RWPE2 (cell line): ENCODE data around the gene RAD23B.

Experiments
- ATAC-seq: fragments of 200-7000 bp; cut with Tn5 transposase; 3 replicates; pipeline ENCODE4 v1.9.1; 2021; ENCODE audit warnings: low read depth
- DNase-seq: peaks from one replicate; pipeline ENCODE4 v3.0.0-alpha.2; 2020; ENCODE audit warnings: low spot score
- H3K27ac ChIP-seq: fragments of 450-650 bp; 2 replicates; pipeline ENCODE4 v1.5.1; 2017; ENCODE audit warnings: mild to moderate bottlenecking; ENCODE audit not compliant: poor library complexity, severe bottlenecking
- H3K27me3 ChIP-seq: fragments of 250-450 bp; sonication (Bioruptor Pico); 2 replicates; pipeline ENCODE4 v1.5.1; 2021; ENCODE audit warnings: mild to moderate bottlenecking, moderate library complexity; ENCODE audit not compliant: insufficient read depth, poor library complexity, severe bottlenecking
- H3K36me3 ChIP-seq: fragments of 250-450 bp; sonication (Bioruptor Pico); 2 replicates; pipeline ENCODE4 v1.5.1; 2020; ENCODE audit warnings: low read depth, mild to moderate bottlenecking, moderate library complexity
- H3K4me1 ChIP-seq: fragments of 250-450 bp; sonication (Bioruptor Pico); 2 replicates; pipeline ENCODE4 v1.5.1; 2021; ENCODE audit warnings: mild to moderate bottlenecking, moderate library complexity; ENCODE audit not compliant: insufficient read depth, poor library complexity, severe bottlenecking
- H3K4me3 ChIP-seq: fragments of 250-450 bp; sonication (Bioruptor Pico); 2 replicates; pipeline ENCODE4 v1.5.1; 2021; ENCODE audit warnings: mild to moderate bottlenecking, moderate library complexity; ENCODE audit not compliant: severe bottlenecking
- H3K9me3 ChIP-seq: fragments of 250-450 bp; sonication (Bioruptor Pico); 2 replicates; pipeline ENCODE4 v1.5.1; 2021; ENCODE audit warnings: mild to moderate bottlenecking, moderate library complexity; ENCODE audit not compliant: severe bottlenecking
- CTCF ChIP-seq: fragments of 450-650 bp; IDR thresholded peaks from one replicate; pipeline ENCODE4 v1.5.1; 2017; ENCODE audit warnings: mild to moderate bottlenecking, moderate library complexity; ENCODE audit not compliant: poor library complexity, severe bottlenecking

The RAD23B gene

DNA sequence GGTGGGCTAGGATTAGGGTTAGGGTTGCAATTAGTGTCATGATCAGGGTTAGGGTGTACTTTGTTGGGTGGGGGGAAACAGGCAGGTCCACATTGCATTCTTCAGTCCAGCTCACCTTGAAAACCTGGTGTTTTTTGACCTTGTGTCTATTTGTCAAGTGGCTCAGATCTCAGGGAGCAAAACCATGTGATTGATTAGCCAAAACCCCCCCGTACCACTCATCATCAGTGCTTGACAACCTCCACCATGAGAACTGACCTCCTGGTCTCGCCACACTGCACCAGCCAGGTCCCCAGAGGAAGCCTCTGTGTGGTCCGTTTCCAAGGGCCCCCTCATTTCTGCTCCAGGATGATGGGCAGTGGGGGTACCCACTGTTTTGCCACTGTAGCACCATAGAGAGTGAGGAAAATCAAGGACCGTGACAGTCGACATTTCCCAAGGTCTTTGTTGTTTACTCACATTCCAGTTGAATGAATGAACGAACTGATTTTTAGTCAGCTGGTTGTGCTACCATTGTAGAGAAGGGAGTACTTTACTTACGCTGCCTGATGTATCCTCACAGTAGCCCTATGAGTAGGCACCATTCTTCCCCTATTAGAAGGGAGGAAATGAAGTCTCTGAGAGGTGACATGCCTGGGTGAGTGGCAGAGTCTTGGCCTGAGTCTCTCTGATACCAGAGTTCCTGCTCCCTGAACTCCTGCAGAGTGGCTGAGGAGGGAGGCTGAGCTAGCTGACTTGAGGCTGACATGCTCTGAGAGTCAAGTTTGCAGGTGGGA, 84.8 kb downstream of the RAD23B start:
- ATAC-seq (no peak), DNase-seq (no peak)
- no peak overlapping the region for H3K4me3 ChIP-seq
- H3K27ac ChIP-seq: no peak overlapping the region
- no peaks in the 10 kb centered on the region for H3K4me1 ChIP-seq
- TF ChIP-seq CTCF: no peak
- no peaks in the 10 kb centered on the region for H3K36me3 ChIP-seq
- no peaks in the 10 kb centered on the region for H3K27me3 ChIP-seq
- no peaks in the 10 kb centered on the region for H3K9me3 ChIP-seq

GRCh38 chr9:107368696-107369095, 85.6 kb downstream of the RAD23B start:
- H3K27me3 ChIP-seq: no peaks in the 10 kb centered on the region
- H3K4me1 ChIP-seq: no peaks in the 10 kb centered on the region
- DNase-seq (no peak), ATAC-seq (no peak)
- no peak for TF ChIP-seq CTCF
- H3K36me3 ChIP-seq: no peaks in the 10 kb centered on the region
- H3K4me3 ChIP-seq: no peak overlapping the region
- no peak overlapping the region for H3K27ac ChIP-seq
- no peaks in the 10 kb centered on the region for H3K9me3 ChIP-seq

GRCh38 chr9:107373809-107374208, 90.7 kb downstream of the RAD23B start:
- no peak for DNase-seq
- no peak for TF ChIP-seq CTCF
- no peak overlapping the region for H3K4me3 ChIP-seq
- ATAC-seq: no peak
- H3K27me3 ChIP-seq: no peaks in the 10 kb centered on the region
- H3K27ac ChIP-seq: no peak overlapping the region
- no peaks in the 10 kb centered on the region for H3K4me1 ChIP-seq
- no peaks in the 10 kb centered on the region for H3K36me3 ChIP-seq
- no peaks in the 10 kb centered on the region for H3K9me3 ChIP-seq

GRCh38 chr9:107375001-107375400, 91.9 kb downstream of the RAD23B start:
- TF ChIP-seq CTCF: no peak
- H3K27ac ChIP-seq: no peak overlapping the region
- H3K4me1 ChIP-seq: no peaks in the 10 kb centered on the region
- no peaks in the 10 kb centered on the region for H3K9me3 ChIP-seq
- ATAC-seq (no peak), DNase-seq (no peak)
- no peaks in the 10 kb centered on the region for H3K27me3 ChIP-seq
- no peaks in the 10 kb centered on the region for H3K36me3 ChIP-seq
- H3K4me3 ChIP-seq: no peak overlapping the region

- no peaks in the 10 kb centered on the region for H3K27me3 ChIP-seq
- H3K27ac ChIP-seq: no peak overlapping the region
- H3K9me3 ChIP-seq: no peaks in the 10 kb centered on the region
- no peak for ATAC-seq
- no peaks in the 10 kb centered on the region for H3K4me1 ChIP-seq
- DNase-seq: no peak
- TF ChIP-seq CTCF: no peak
- H3K36me3 ChIP-seq: no peaks in the 10 kb centered on the region
- H3K4me3 ChIP-seq: no peak overlapping the region
Observed at GRCh38 chr9:107375651-107376369, 92.7 kb downstream of the RAD23B start.
